Right lobe of liver (tissue), 6 donors: Measurements from ENCODE around the gene PTPRU. TPM values are rescaled to one million over a fixed set of nuclear protein-coding genes. Genes with fewer than 3 reads are reported as not detected.

ENCODE experiments used
- ATAC-seq, 4 donors: fragments of 200-7000 bp; cut with Tn5 transposase; one replicate each; pipeline ENCODE4 v1.9.1; 2020; ENCODE audit warnings: mild to moderate bottlenecking in 4 of 4, moderate library complexity in 4 of 4
- DNase-seq, 3 donors: peaks; one replicate each; pipeline ENCODE4 v3.0.0-alpha.2; 2020
- H3K27ac ChIP-seq, 3 donors: fragments of 200-600 bp; one replicate each; pipeline ENCODE4 v1.8.0; 2022
- H3K27me3 ChIP-seq, 2 donors: fragments of 200-600 bp; one replicate each; pipeline ENCODE4 v1.8.0; 2022
- H3K36me3 ChIP-seq, 4 donors: fragments of 200-600 bp; sonication (generic) in 1 of 4; one replicate each; pipeline versions ENCODE4 v1.5.1 to v1.8.0; 2017 to 2022; ENCODE audit warnings: control low read depth in 1 of 4
- H3K4me1 ChIP-seq, 4 donors: fragments of 200-600 bp; sonication (generic) in 1 of 4; one replicate each; pipeline versions ENCODE4 v1.5.1 to v1.8.0; 2017 to 2022; ENCODE audit warnings: control low read depth in 1 of 4
- H3K4me3 ChIP-seq, 3 donors: fragments of 200-600 bp; one replicate each; pipeline ENCODE4 v1.8.0; 2022
- H3K9me3 ChIP-seq, 4 donors: fragments of 200-600 bp; sonication (generic) in 1 of 4; one replicate each; pipeline versions ENCODE4 v1.5.1 to v1.8.0; 2017 to 2022; ENCODE audit warnings: control low read depth in 1 of 4
- CTCF ChIP-seq, 4 donors: fragments of 200-600 bp in 3 of 4; fragments of 450-650 bp in 1 of 4; IDR thresholded peaks; one replicate each; pipeline versions ENCODE4 v1.5.1 to v1.8.0; 2016 to 2022; ENCODE audit warnings: antibody characterized with exemption in 4 of 4, mild to moderate bottlenecking in 2 of 4
- POLR2A ChIP-seq: fragments of 450-650 bp; IDR thresholded peaks from one replicate; pipeline ENCODE4 v1.6.1; 2017; ENCODE audit warnings: antibody characterized with exemption, mild to moderate bottlenecking
- WGBS: methylation state at CpG from one replicate; pipeline ENCODE4 v1.1.6; 2018; ENCODE audit warnings: low coverage, low lambda C conversion rate; ENCODE audit not compliant: insufficient coverage; ENCODE audit errors: missing lambda C conversion rate; 5-methylcytosine and 5-hydroxymethylcytosine counted together
- intact Hi-C, 2 donors: fragments of 100-400 bp; cut with DNase I; formaldehyde crosslinking; loops; one replicate each; pipeline versions ENCODE4 v1.11.2 to v1.14.1; 2022
- long read RNA-seq: library from polyadenylated mRNA; unstranded; transcript quantifications from one replicate; pipeline ENCODE4 v2.0.0, GENCODE V29; 2019
- total RNA-seq, 6 experiments: library from RNA; depleted of rRNA in 2 of 6; stranded (reverse); fragments of >200 nt in 2 of 6; fragmentation: NEBNext Ultra II Directional in 3 of 6; extraction: Animal tissue kit (Norgen Biotek cat#: 25700) in 3 of 6; gene quantifications; one replicate each; pipeline versions ENCODE4 v1.1.0 to v1.2.4, GENCODE V29; 2016 to 2023
- donor health status: DM: no; HTN: yes; CAD: no.
- donor health status: DM: no; HTN: no; CAD: no.
- donor health status: DM: no; HTN: no; CAD: no.
- donor health status: DM: no; HTN: yes; CAD: no.
- donor health status: DM: no; HTN: yes; CAD: no.

Gene PTPRU
- 10 to 100 TPM in 4 of 6 experiments, 1 to 10 TPM in 2; 4.8 to 22.3 (median 14.5) TPM for total RNA-seq
- long read RNA-seq, partial matches to known transcripts: 0 of 1 reads
- long read RNA-seq, other reads (novel, unspliced or antisense): 1 of 1 reads

DNA sequence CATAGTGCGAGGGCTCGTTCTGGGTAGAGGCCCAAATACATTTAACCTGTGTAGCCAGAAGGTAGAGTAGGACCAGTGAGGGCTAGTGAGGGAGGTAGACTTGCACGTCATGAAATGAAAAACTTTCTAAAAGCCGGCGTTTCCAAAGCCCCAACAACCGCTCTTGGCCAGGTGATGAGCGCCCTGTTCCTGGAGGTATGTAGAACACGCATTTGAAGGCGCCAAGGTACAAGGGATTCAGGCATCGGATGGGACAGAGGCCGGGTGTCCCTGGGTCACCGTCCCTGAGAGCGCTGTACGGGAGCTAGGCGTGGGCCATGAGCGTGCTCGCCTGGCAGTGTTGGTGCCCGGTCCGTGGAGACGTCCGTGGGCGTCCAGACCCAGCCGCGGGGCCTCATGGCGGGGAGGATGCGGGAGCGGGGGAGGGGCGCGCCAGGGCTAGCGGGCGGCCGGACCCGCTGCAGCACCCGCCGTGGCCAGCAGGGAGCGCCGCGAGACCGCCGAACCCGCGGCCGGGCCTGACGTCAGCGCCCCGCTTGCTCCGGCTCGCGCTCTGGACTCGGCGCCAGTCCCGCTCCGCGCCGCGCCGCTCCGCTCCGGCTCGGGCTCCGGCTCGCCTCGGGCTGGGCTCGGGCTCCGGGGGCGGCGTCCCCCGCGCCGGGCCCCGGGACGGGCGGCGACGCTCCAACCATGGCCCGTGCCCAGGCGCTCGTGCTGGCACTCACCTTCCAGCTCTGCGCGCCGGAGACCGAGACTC is at the start of gene PTPRU:
TSS of gene PTPRU (plus strand) at position 568 of the 757 bp plus-strand sequence. CDS start at position 691, 123 bp downstream.
- intact Hi-C loops: loop anchor here (10.0 kb wide), 1 partner anchor 1469 kb away; no protein-coding TSS in a partner anchor

GRCh38 chr1:29186707-29187106 is 49.6 kb upstream of the PTPRU start:
- intact Hi-C loops: no loop called here
- no peaks in the 10 kb centered on the region for H3K9me3 ChIP-seq
- H3K27ac ChIP-seq: peak overlapping the region; percentile 38 to 48 (median 42)
- WGBS: 77% methylated on average over 1 of the region's 1 CpG
- no peak for ATAC-seq
- no peak for TF ChIP-seq POLR2A
- no peak for TF ChIP-seq CTCF (IDR thresholded peaks at IDR 0.05)
- H3K27me3 ChIP-seq: no peaks in the 10 kb centered on the region
- H3K4me3 ChIP-seq: no peak overlapping the region
- no peaks in the 10 kb centered on the region for H3K36me3 ChIP-seq
- no peak for DNase-seq
- peaks cover 0 to 24% (median 7%) of the 10 kb centered on the region in 4 donors for H3K4me1 ChIP-seq

More for the DNA sequence above, at the start of gene PTPRU:
- peak; percentile 87 to 88 (median 87) for DNase-seq
- TF ChIP-seq POLR2A (peak; percentile 61), CTCF (IDR thresholded peaks at IDR 0.05) (peak; percentile 71 to 100 (median 88))
- Histone ChIP-seq H3K4me1 (peaks cover 0 to 21% (median 0%) of the 10 kb centered on the region in 4 donors), H3K9me3 (no peaks in the 10 kb centered on the region), H3K27ac (peak within 1 kb of the TSS in 2 of 3 donors; percentile 56 to 57), H3K4me3 (peak within 1 kb of the TSS; percentile 71), H3K27me3 (no peaks in the 10 kb centered on the region), H3K36me3 (no peaks in the 10 kb centered on the region)
- peak; percentile 79 to 91 (median 84) for ATAC-seq
- 20% methylated on average over 14 of the region's 82 CpGs for WGBS

- Histone ChIP-seq H3K27me3 (no peaks in the 10 kb centered on the region), H3K36me3 (no peaks in the 10 kb centered on the region), H3K4me3 (no peak overlapping the region), H3K4me1 (peaks cover 0 to 16% (median 6%) of the 10 kb centered on the region in 4 donors), H3K27ac (no peak overlapping the region), H3K9me3 (no peaks in the 10 kb centered on the region)
- TF ChIP-seq POLR2A (no peak), CTCF (IDR thresholded peaks at IDR 0.05) (no peak)
- ATAC-seq: no peak
- WGBS: 74% methylated on average over 2 of the region's 6 CpGs
- intact Hi-C loops: no loop called here
- DNase-seq: no peak
Measured at GRCh38 chr1:29190718-29191117, 45.6 kb upstream of the PTPRU start.

GRCh38 chr1:29193879-29194455 is 42.4 kb upstream of the PTPRU start:
- no peak for TF ChIP-seq POLR2A
- no peak for TF ChIP-seq CTCF (IDR thresholded peaks at IDR 0.05)
- WGBS: 100% methylated on average over 4 of the region's 8 CpGs
- H3K9me3 ChIP-seq: no peaks in the 10 kb centered on the region
- ATAC-seq (no peak), DNase-seq (peak in 1 of 3 donors; percentile 22)
- H3K27ac ChIP-seq: no peak overlapping the region
- no peaks in the 10 kb centered on the region for H3K27me3 ChIP-seq
- H3K36me3 ChIP-seq: peaks cover 0 to 3% (median 0%) of the 10 kb centered on the region in 4 donors
- intact Hi-C loops: no loop called here
- H3K4me1 ChIP-seq: peaks cover 0 to 11% (median 5%) of the 10 kb centered on the region in 4 donors
- H3K4me3 ChIP-seq: no peak overlapping the region
